Activated CD8-positive, alpha-beta memory T cell treated with anti-CD3 and anti-CD28 coated beads for 24 hours (primary cell): Measurements from ENCODE around the gene PCMTD2.
"Not testable (repeated sequence)": the region's sequence is repeated elsewhere in the genome, so short reads cannot be mapped to it uniquely, and the experiment has no call there.

Experiments used
- DNase-seq: peaks from one replicate; pipeline ENCODE4 v3.0.0-alpha.2; 2020

Gene PCMTD2

GRCh38 chr20:64224351-64225170 lies 31.0 kb upstream of the PCMTD2 start:
- no peak for DNase-seq

- no peak for DNase-seq
Measured at GRCh38 chr20:64225171-64225595, 30.4 kb upstream of the PCMTD2 start.

GRCh38 chr20:64225828-64226598 lies 29.5 kb upstream of the PCMTD2 start:
- DNase-seq: no peak

GRCh38 chr20:64226686-64227580 lies 28.6 kb upstream of the PCMTD2 start:
- no peak for DNase-seq

- no peak for DNase-seq
Measured at GRCh38 chr20:64228086-64228653, 27.4 kb upstream of the PCMTD2 start.

DNA sequence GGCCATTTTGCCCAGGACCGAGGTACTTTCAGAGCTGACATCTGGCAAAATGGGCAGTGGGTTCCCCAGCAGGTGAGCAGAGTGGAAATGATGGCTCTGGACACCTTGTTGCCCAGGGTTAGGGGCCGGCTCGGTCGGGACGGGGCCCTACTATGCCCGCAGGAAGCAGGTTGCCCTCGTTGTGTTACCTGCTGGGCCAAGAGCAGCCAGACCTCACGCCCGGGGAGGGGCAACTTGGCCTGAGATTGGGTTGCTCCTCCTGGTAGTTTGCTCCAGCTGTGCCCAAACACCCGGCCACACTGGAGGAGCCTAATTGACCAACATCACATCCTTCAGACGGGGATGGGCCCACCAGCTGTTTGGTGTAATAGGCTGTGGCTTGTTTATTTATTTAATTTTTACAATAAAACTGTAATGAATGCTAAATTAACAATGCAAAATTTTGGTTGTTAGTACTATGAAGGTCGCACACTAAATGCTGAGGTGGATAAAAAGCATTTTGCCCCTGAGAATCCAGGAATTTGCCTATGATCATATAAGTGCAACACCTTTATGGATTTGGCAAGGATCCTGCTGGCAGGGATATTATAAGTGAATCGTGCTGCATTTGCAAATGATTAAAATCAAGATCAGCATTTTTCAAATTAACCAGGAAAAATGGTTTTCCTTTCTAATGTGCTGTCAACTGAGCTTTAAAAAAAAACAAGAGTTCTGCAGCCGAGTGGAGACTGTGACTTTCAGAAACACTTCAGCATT lies 26.6 kb upstream of the PCMTD2 start:
- DNase-seq: no peak

- no peak for DNase-seq
Measured at GRCh38 chr20:64229507-64230061, 26.0 kb upstream of the PCMTD2 start.

DNA sequence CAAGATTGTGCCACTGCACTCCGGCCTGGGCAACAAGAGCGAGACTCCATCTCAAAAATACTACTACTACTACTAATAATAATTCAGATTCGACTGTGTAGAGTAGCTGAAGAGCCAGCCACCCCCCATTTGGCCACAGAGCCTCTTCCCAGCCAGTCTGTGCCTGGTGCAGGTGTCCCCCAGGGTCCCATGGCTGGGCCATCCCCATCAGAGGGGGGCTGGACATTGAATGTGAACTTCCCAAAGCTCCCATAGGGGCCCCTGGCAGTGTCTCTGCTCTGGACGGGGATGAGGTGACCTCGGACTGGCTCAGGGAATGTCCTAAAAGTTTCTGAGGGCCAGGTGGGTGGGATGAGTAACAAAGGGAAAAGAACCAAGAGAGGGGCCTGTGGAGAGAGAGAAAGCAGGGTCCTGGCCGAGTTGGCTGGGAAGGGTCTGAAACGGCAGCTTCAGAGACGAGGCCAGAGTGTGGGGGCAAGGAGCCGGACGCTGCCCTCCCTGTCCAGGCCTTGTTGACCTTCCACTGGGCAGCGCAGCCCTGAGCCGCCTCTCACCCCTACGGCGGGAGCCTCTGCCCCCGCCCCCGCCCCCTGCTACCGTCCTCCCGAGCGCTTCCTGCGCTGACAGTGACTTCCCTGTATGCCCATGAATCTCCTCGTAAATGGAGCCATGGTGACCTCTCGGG lies 24.9 kb upstream of the PCMTD2 start:
- no peak for DNase-seq

DNA sequence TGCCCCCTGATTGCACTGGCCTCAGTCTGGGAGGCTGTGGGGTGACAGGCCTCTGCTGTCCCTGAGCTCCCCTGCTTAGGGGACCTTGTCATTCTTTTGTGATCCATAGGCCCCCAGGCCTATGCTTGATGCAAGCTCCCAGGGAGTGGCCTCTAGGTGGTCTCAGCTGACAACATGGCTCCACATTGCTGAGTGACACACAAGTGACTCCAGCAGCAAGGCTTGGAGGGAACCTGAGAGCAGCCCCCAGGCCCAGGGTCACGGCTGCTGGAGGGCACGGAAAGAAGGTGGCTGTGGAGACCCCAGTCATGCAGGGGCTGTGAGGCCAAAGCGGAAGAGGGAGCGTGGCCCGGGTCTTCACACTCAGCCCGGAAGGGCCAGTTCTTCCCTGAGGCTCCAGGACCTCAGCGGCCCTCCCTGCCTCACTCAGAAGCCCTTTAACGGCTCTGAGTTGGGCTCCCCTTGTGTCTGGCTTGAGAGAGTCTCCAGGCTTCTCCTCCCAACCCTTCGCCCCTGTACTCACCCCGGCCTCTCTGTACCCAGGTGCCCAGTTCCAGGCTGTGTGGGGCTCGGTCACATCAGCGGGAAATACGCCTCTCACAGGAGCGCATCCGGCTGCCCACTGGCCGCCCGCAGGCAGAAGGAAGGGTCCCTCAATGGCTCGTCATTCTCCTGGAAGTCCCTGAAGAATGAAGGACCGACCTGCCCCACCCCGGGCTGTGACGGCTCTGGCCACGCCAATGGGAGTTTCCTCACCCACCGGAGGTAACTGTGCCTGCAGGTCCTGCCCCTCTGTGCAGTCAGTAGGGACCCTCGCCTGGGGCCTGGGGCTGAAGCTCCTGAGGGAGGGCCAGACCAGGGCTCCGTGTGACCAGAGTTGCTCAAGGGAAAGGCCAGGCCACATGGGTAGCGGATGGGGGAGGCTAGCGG lies 23.7 kb upstream of the PCMTD2 start:
- no peak for DNase-seq

DNA sequence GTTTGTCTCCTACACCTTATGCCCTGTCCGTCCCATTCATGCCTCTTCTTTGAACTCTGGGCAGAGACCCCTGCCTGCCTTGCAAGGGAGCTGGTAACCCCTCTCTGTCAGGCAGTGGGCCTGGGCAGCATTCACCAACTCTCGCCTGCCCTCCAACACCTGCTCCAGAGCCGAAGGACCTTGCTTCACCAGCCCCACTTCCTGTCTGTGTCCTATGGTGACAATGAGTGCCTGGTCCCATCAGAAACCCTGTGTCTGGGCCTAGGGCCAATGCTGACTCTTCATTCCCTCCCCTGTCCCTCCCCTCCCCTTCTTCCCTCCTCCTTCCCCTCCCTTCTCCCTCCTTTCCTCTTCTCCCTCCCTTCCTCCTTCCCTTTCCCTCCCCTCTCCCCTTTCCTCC lies 22.8 kb upstream of the PCMTD2 start:
- no peak for DNase-seq

- no peak for DNase-seq
Measured at GRCh38 chr20:64233725-64234124, 21.8 kb upstream of the PCMTD2 start.

- no peak for DNase-seq
Measured at GRCh38 chr20:64234291-64234791, 21.2 kb upstream of the PCMTD2 start.

DNA sequence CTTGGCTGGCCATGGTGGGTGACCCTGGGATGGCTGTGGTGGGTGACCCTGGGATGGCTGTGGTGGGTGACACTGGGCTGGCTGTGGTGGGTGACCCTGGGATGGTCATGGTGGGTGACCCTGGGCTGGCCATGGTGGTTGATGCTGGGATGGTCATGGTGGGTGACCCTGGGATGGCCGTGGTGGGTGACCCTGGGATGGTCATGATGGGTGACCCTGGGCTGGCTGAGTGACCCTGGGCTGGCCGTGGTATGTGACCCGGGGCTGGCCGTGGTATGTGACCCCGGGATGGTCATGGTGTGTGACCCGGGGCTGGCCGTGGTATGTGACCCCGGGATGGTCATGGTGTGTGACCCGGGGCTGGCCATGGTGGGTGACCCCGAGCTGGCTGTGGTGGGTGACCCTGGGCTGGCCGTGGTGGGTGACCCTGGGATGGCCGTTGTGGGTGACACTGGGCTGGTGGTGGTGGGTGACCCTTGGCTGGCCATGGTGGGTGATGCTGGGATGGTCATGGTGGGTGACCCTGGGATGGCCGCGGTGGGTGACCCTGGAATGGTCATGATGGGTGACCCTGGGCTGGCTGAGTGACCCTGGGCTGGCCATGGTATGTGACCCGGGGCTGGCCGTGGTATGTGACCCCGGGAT lies 20.5 kb upstream of the PCMTD2 start:
- not testable (repeated sequence) for DNase-seq

GRCh38 chr20:64236137-64237088 lies 19.1 kb upstream of the PCMTD2 start:
- no peak for DNase-seq

- no peak for DNase-seq
Measured at GRCh38 chr20:64237316-64237715, 18.2 kb upstream of the PCMTD2 start.

- DNase-seq: no peak
Measured at GRCh38 chr20:64238115-64238825, 17.3 kb upstream of the PCMTD2 start.

DNA sequence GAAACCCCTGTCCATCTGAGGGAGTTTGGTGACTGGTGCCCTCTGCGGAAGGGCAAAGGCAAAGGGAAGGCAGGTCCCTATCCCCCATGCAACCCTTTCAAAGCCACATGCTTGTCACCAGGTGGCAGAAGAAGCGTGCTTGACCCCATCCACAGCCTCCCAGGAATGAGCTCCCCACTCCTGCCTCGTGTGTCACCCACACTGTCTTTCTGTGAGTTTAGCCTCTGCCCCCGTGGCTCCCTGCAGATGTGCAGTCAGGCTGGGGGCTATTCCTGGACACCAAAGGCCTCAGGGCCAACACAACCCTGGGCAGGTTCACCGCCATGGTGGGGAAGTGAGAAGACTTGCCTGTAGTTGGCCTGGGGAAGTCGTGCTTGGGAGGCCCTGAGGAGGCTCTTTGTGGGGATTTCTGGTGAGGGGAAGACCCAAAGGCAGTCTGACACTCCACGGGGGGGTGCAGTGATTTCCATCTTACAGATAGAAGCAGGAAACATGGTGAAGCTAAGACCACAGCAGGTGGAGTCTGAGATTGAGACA lies 16.6 kb upstream of the PCMTD2 start:
- DNase-seq: no peak
